ENCODE results near the gene TMEM120A.

- TF ChIP-seq ZNF70 (CRISPR knock-in tag; IDR thresholded peaks at IDR 0.05) (no peak), PATZ1 (CRISPR knock-in tag; IDR thresholded peaks at IDR 0.05; ENCODE audit: borderline replicate concordance) (no peak)
Measured at GRCh38 chr7:75971309-75971960, 23.0 kb downstream of the TMEM120A start.

All from SK-N-SH treated with all-trans-retinoic acid at 6 μM for 48 hours (cell line).